HG02759 (cell line): ENCODE measurements around the gene ZMYND10.
A peak's percentile ranks its signal among the peaks of the same experiment; 100 is the strongest.
"Not testable (repeated sequence)": the region's sequence is repeated elsewhere in the genome, so short reads cannot be mapped to it uniquely, and the experiment has no call there.

Experiments used
- ATAC-seq: cut with Tn5 transposase; IDR thresholded peaks from one replicate; pipeline ENCODE4 v1.9.1; 2021; ENCODE audit warnings: mild to moderate bottlenecking, moderate library complexity; ENCODE audit not compliant: unreplicated experiment

ZMYND10 gene

GRCh38 chr3:50312041-50312440 lies 33.5 kb downstream of the ZMYND10 start:
- ATAC-seq, result not testable (repeated sequence)

- no peak for ATAC-seq
Observed at GRCh38 chr3:50304601-50305000, 40.9 kb downstream of the ZMYND10 start.

DNA sequence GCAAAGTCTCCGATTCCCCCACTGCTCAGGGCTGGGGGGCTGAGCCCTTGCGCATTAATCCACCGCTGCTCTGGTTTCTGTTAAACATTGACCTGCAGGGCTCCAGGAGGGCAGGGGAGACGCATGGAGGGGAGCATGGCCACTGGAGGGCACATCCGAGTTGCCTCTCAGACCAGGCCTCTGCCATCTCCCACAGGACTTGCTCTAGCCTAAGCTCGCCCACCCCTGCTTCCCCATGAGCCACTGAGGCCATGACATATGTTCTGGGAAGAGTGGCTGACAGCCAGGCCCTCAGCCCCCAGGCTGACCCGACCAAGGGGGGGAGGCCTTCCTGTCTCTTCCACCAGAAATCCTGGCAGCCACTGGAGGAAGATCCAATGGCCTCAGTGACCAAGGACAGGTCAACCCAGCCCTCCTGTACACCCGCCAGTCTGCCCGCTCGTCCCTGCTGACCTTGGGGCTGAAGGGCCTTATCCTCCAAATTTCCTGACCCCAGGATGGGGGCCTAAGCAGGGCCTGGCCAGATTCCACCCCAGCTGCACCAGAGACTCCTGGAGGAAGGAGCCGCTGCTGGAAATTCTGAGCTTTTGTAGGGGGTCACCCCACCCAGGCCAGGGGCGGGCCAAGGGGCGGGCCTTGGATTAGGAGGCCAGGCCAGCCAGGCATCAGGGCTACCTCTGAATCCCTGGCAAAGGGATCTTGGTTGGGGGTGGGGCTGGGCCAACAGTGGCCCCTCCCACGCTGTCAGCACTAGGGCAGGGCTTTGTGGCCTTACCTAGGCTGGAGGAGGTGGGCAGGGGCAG lies 42.3 kb downstream of the ZMYND10 start, which contains the start of gene HYAL1:
Gene HYAL1, minus strand, starts transcription at position 562 of the 803 bp plus-strand sequence. CDS start 618 bp downstream, outside the sequence.
- no peak for ATAC-seq

GRCh38 chr3:50302095-50303012 lies 43.2 kb downstream of the ZMYND10 start:
- ATAC-seq, result no peak

GRCh38 chr3:50300681-50301254 lies 44.8 kb downstream of the ZMYND10 start:
- ATAC-seq, result no peak

- no peak for ATAC-seq
Observed at GRCh38 chr3:50299929-50300680, 45.4 kb downstream of the ZMYND10 start.

DNA sequence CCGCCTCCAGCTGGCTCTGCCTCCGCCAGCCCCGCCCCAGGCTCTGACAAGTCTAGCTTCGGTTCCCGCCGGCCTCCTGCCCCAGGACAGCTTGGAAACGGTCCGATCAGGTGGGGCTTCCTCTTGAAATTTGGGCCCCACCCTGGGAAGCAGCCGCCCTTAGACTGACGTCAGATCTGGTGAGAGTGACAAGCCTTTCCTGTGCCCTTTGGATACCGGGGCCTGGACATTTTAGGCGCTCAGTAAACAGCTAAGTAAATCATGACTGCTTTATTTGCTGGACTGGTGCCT lies 45.9 kb downstream of the ZMYND10 start:
- no peak for ATAC-seq

- ATAC-seq, result peak; percentile 88
Observed at GRCh38 chr3:50298836-50299637, 46.5 kb downstream of the ZMYND10 start, which contains the start of the genes HYAL3 and NAA80. HYAL3 (minus strand) TSS chr3:50299405; CDS start chr3:50295602, 3,803 bp downstream. NAA80 (minus strand) TSS chr3:50299405; CDS start chr3:50297463, 1,942 bp downstream.

- no peak for ATAC-seq
Observed at GRCh38 chr3:50297896-50298725, 47.4 kb downstream of the ZMYND10 start.

GRCh38 chr3:50297384-50297775 lies 48.2 kb downstream of the ZMYND10 start:
- no peak for ATAC-seq

GRCh38 chr3:50296721-50297383 lies 48.7 kb downstream of the ZMYND10 start:
- no peak for ATAC-seq

DNA sequence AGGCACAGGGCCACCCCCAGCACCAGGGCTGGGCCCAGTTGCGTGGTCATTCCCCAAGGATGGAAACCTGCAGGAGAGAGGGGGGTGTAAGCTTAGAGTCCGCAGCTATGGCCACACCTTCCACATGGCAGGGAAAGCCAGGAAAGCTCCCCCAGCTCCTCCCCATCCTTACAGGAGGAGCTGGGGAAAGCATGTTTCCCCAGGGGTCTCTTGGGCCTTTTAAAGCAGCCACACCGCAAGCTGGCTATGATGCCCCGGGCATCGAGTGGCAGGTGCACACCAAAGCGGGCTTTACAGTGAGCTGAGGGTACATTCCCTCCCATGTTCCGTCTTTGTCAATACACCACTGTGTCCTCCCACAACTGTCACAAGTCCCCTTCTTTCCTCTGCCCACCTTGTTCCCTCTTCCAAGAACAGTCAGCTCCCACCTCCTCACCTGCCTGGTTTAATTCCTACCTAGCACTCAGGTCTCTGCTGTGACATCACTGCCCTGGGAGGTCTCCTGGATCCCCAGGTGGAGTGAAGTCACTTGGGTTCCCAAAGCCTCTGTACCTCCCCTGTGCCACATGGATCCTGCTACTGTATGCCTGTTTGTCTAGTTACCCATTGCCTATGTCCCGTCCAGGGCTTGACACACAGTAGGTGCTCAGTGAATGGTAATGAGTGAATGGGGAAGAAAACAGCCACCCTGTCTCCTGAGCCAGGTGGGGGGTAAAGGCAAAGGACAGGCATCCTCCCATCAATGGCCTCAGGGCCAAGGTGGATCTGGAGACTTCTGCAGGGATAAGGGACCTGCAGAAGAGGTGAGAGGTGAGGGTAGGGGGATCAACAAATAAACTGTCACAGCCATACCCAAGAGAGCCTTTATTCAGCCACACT lies 49.7 kb downstream of the ZMYND10 start:
- ATAC-seq, result no peak

- ATAC-seq, result no peak
Observed at GRCh38 chr3:50294492-50295403, 50.8 kb downstream of the ZMYND10 start.

GRCh38 chr3:50294089-50294488 lies 51.4 kb downstream of the ZMYND10 start:
- no peak for ATAC-seq

- ATAC-seq, result no peak
Observed at GRCh38 chr3:50293079-50293801, 52.3 kb downstream of the ZMYND10 start.
